Measurements from ENCODE around the gene TBC1D22A. TPM values are rescaled to one million over a fixed set of nuclear protein-coding genes. Genes with fewer than 3 reads are reported as not detected.
"Not testable (repeated sequence)": the region's sequence is repeated elsewhere in the genome, so short reads cannot be mapped to it uniquely, and the experiment has no call there.

Gene TBC1D22A
- total RNA-seq, 1 donor from 2014 or later, result 24.2 TPM

GRCh38 chr22:46732513-46732912 is 29.9 kb upstream of the TBC1D22A start:
- peaks cover 13% of the 10 kb centered on the region for H3K4me1 Mint-ChIP-seq (ENCODE audit: low read depth, unreplicated experiment)
- no peak overlapping the region for H3K27ac Mint-ChIP-seq (ENCODE audit: unreplicated experiment)
- H3K4me3 ChIP-seq (ENCODE audit: insufficient read depth, low read depth, low read length), result no peak overlapping the region
- H3K27me3 ChIP-seq (ENCODE audit: insufficient read depth, low read length), result no peaks in the 10 kb centered on the region
- no peak overlapping the region for H3K4me2 ChIP-seq (ENCODE audit: low read length)
- no peak overlapping the region for H2AFZ ChIP-seq (ENCODE audit: low read depth, low read length)
- DNase-seq (ENCODE audit: low read depth) (no peak), FAIRE-seq (no peak)
- H3K27ac ChIP-seq (ENCODE audit: low read depth, low read length), result no peak overlapping the region
- no peaks in the 10 kb centered on the region for H3K9me3 Mint-ChIP-seq (ENCODE audit: unreplicated experiment)
- TF ChIP-seq CTCF (IDR thresholded peaks at IDR 0.05; ENCODE audit: insufficient read depth, low read depth, low read length), result no peak
- TF ChIP-seq EZH2 (IDR thresholded peaks at IDR 0.05; ENCODE audit: insufficient read depth, low read length), result no peak
- no peak overlapping the region for H3K9ac ChIP-seq (ENCODE audit: low read length)
- no peak overlapping the region for H3K4me3 Mint-ChIP-seq (ENCODE audit: unreplicated experiment)
- H3K4me1 ChIP-seq (ENCODE audit: insufficient read depth, low read length), result peaks cover 25% of the 10 kb centered on the region
- H3K79me2 ChIP-seq (ENCODE audit: insufficient read depth, low read length), result peaks cover 92% of the 10 kb centered on the region
- H4K20me1 ChIP-seq (ENCODE audit: insufficient read depth, low read length), result peaks cover 87% of the 10 kb centered on the region
- peaks cover 2% of the 10 kb centered on the region for H3K36me3 Mint-ChIP-seq (ENCODE audit: low read depth, unreplicated experiment)
- H3K27me3 Mint-ChIP-seq (ENCODE audit: low read depth, unreplicated experiment), result no peaks in the 10 kb centered on the region
- H3K9me3 ChIP-seq (ENCODE audit: insufficient read depth, low read depth, low read length), result no peaks in the 10 kb centered on the region
- H3K36me3 ChIP-seq (ENCODE audit: insufficient read depth, low read length), result no peaks in the 10 kb centered on the region

- peak overlapping the region; percentile 56 for H3K4me2 ChIP-seq (ENCODE audit: low read length)
- H3K4me1 ChIP-seq (ENCODE audit: insufficient read depth, low read length), result peaks cover 33% of the 10 kb centered on the region
- H3K79me2 ChIP-seq (ENCODE audit: insufficient read depth, low read length), result peaks cover 85% of the 10 kb centered on the region
- FAIRE-seq; H3K4me3 Mint-ChIP-seq (ENCODE audit: unreplicated experiment); H2AFZ ChIP-seq (ENCODE audit: low read depth, low read length); H3K9ac ChIP-seq (ENCODE audit: low read length); H3K27ac ChIP-seq (ENCODE audit: low read depth, low read length); H3K36me3 Mint-ChIP-seq (ENCODE audit: low read depth, unreplicated experiment); DNase-seq (ENCODE audit: low read depth); H3K4me3 ChIP-seq (ENCODE audit: insufficient read depth, low read depth, low read length); H3K27ac Mint-ChIP-seq (ENCODE audit: unreplicated experiment); H3K27me3 Mint-ChIP-seq (ENCODE audit: low read depth, unreplicated experiment); H3K36me3 ChIP-seq (ENCODE audit: insufficient read depth, low read length); H3K27me3 ChIP-seq (ENCODE audit: insufficient read depth, low read length); H3K9me3 Mint-ChIP-seq (ENCODE audit: unreplicated experiment); H3K9me3 ChIP-seq (ENCODE audit: insufficient read depth, low read depth, low read length): not testable (repeated sequence)
- peaks cover 71% of the 10 kb centered on the region for H4K20me1 ChIP-seq (ENCODE audit: insufficient read depth, low read length)
- H3K4me1 Mint-ChIP-seq (ENCODE audit: low read depth, unreplicated experiment), result peaks cover 14% of the 10 kb centered on the region
These were observed 28.2 kb upstream of the TBC1D22A start for GRCh38 chr22:46734213-46734722.

- no peak overlapping the region for H3K4me3 Mint-ChIP-seq (ENCODE audit: unreplicated experiment)
- Histone ChIP-seq H3K4me2 (ENCODE audit: low read length) (peak overlapping the region; percentile 56), H3K79me2 (ENCODE audit: insufficient read depth, low read length) (peaks cover 79% of the 10 kb centered on the region), H3K4me1 (ENCODE audit: insufficient read depth, low read length) (peaks cover 36% of the 10 kb centered on the region), H4K20me1 (ENCODE audit: insufficient read depth, low read length) (peaks cover 64% of the 10 kb centered on the region), H3K9me3 (ENCODE audit: insufficient read depth, low read depth, low read length) (no peaks in the 10 kb centered on the region), H3K27me3 (ENCODE audit: insufficient read depth, low read length) (no peaks in the 10 kb centered on the region), H3K27ac (ENCODE audit: low read depth, low read length) (no peak overlapping the region), H3K9ac (ENCODE audit: low read length) (no peak overlapping the region), H2AFZ (ENCODE audit: low read depth, low read length) (no peak overlapping the region), H3K4me3 (ENCODE audit: insufficient read depth, low read depth, low read length) (no peak overlapping the region), H3K36me3 (ENCODE audit: insufficient read depth, low read length) (no peaks in the 10 kb centered on the region)
- no peak overlapping the region for H3K27ac Mint-ChIP-seq (ENCODE audit: unreplicated experiment)
- DNase-seq (ENCODE audit: low read depth) (no peak), FAIRE-seq (no peak)
- no peak for TF ChIP-seq CTCF (IDR thresholded peaks at IDR 0.05; ENCODE audit: insufficient read depth, low read depth, low read length)
- no peak for TF ChIP-seq EZH2 (IDR thresholded peaks at IDR 0.05; ENCODE audit: insufficient read depth, low read length)
- no peaks in the 10 kb centered on the region for H3K9me3 Mint-ChIP-seq (ENCODE audit: unreplicated experiment)
- H3K27me3 Mint-ChIP-seq (ENCODE audit: low read depth, unreplicated experiment), result no peaks in the 10 kb centered on the region
- H3K4me1 Mint-ChIP-seq (ENCODE audit: low read depth, unreplicated experiment), result peaks cover 15% of the 10 kb centered on the region
- H3K36me3 Mint-ChIP-seq (ENCODE audit: low read depth, unreplicated experiment), result peaks cover 2% of the 10 kb centered on the region
These were observed 27.5 kb upstream of the TBC1D22A start for GRCh38 chr22:46734830-46735453.

All from astrocyte (in vitro differentiated cells and primary cell).